HepG2 (cell line): ENCODE results near the gene DNAJA3. TPM values are rescaled to one million over a fixed set of nuclear protein-coding genes. Genes with fewer than 3 reads are reported as not detected.

Experiments
- AGO2 ChIP-seq: fragments of 200-400 bp; formaldehyde crosslinking; optimal IDR thresholded peaks from 2 replicates; pipeline ENCODE3; 2017; ENCODE audit warnings: mild to moderate bottlenecking, low read depth, low read length, moderate library complexity
- CREB1 ChIP-seq, 2 experiments: fragments of 450-650 bp in 1 of 2; IDR thresholded peaks; 2 replicates each; pipeline ENCODE4 v1.6.1; 2016 to 2017; ENCODE audit warnings: control low read depth in 1 of 2, mild to moderate bottlenecking in 1 of 2, missing compliant biosample characterization in 1 of 2, missing genetic modification characterization in 1 of 2
- DR1 ChIP-seq: sonication (generic); formaldehyde crosslinking; IDR thresholded peaks from 2 replicates; pipeline ENCODE4 v1.8.0; 2021; ENCODE audit warnings: mild to moderate bottlenecking, missing genetic modification reagents, inconsistent platforms
- FOXJ3 ChIP-seq: sonication (generic); formaldehyde crosslinking; IDR thresholded peaks from 2 replicates; pipeline ENCODE4 v1.4.0; 2020; ENCODE audit warnings: missing genetic modification reagents, mild to moderate bottlenecking, borderline replicate concordance
- FOXO1 ChIP-seq: sonication (generic); formaldehyde crosslinking; IDR thresholded peaks from 2 replicates; pipeline ENCODE4 v1.4.0; 2020; ENCODE audit warnings: missing genetic modification reagents
- HDAC1 ChIP-seq: sonication (generic); formaldehyde crosslinking; IDR thresholded peaks from 2 replicates; pipeline ENCODE4 v1.5.1; 2020; ENCODE audit warnings: mild to moderate bottlenecking, missing genetic modification reagents
- ISL2 ChIP-seq: sonication (generic); formaldehyde crosslinking; IDR thresholded peaks from 2 replicates; pipeline ENCODE4 v1.5.0; 2020; ENCODE audit warnings: missing genetic modification reagents
- KDM4B ChIP-seq: sonication (generic); formaldehyde crosslinking; IDR thresholded peaks from 2 replicates; pipeline ENCODE4 v1.4.0; 2020; ENCODE audit warnings: missing genetic modification reagents
- KLF6 ChIP-seq: IDR thresholded peaks from 2 replicates; pipeline ENCODE4 v1.8.0; 2016; ENCODE audit warnings: missing biosample characterization, missing genetic modification reagents
- MYC ChIP-seq: sonication (generic); formaldehyde crosslinking; IDR thresholded peaks from 2 replicates; pipeline ENCODE4 v1.9.0; 2021; ENCODE audit warnings: missing genetic modification reagents, borderline replicate concordance
- NFE2L1 ChIP-seq: sonication (generic); formaldehyde crosslinking; IDR thresholded peaks from 2 replicates; pipeline ENCODE4 v1.4.0; 2020; ENCODE audit warnings: missing genetic modification reagents, mild to moderate bottlenecking, borderline replicate concordance
- NFYC ChIP-seq: IDR thresholded peaks from 2 replicates; pipeline ENCODE4 v1.6.1; 2016; ENCODE audit warnings: missing genetic modification reagents, missing compliant biosample characterization
- NR3C1 ChIP-seq: sonication (generic); formaldehyde crosslinking; IDR thresholded peaks from 2 replicates; pipeline ENCODE4 v1.4.0; 2020; ENCODE audit warnings: missing genetic modification reagents
- POLR2AphosphoS5 ChIP-seq: IDR thresholded peaks from 2 replicates; pipeline ENCODE4 v1.6.1; 2012; ENCODE audit warnings: low read depth, low read length
- RAD51 ChIP-seq: fragments of 450-650 bp; IDR thresholded peaks from 2 replicates; pipeline ENCODE4 v1.6.1; 2016; ENCODE audit warnings: borderline replicate concordance
- SALL1 ChIP-seq: sonication (generic); formaldehyde crosslinking; IDR thresholded peaks from 2 replicates; pipeline ENCODE4 v1.8.0; 2022; ENCODE audit warnings: mild to moderate bottlenecking, missing genetic modification reagents
- TFE3 ChIP-seq: IDR thresholded peaks from 2 replicates; pipeline ENCODE4 v1.6.1; 2016
- THAP11 ChIP-seq: IDR thresholded peaks from 2 replicates; pipeline ENCODE4 v1.6.1; 2016; ENCODE audit warnings: missing biosample characterization, missing genetic modification reagents
- THRA ChIP-seq: sonication (generic); formaldehyde crosslinking; IDR thresholded peaks from 2 replicates; pipeline ENCODE4 v1.4.0; 2020; ENCODE audit warnings: missing genetic modification reagents, borderline replicate concordance
- ZBTB1 ChIP-seq: sonication (generic); formaldehyde crosslinking; IDR thresholded peaks from 2 replicates; pipeline ENCODE4 v1.4.0; 2020; ENCODE audit warnings: missing genetic modification reagents, borderline replicate concordance
- ZFAT ChIP-seq: sonication (generic); formaldehyde crosslinking; conservative IDR thresholded peaks from 2 replicates; pipeline ENCODE4 v1.8.1; 2023; ENCODE audit warnings: missing genetic modification reagents, inconsistent platforms
- ZFP1 ChIP-seq: IDR thresholded peaks from 2 replicates; pipeline ENCODE4 v1.6.1; 2016
- ZNF10 ChIP-seq: sonication (generic); formaldehyde crosslinking; IDR thresholded peaks from 2 replicates; pipeline ENCODE4 v1.4.0; 2020; ENCODE audit warnings: mild to moderate bottlenecking, low read depth, missing genetic modification reagents, borderline replicate concordance
- ZNF468 ChIP-seq: sonication (generic); formaldehyde crosslinking; IDR thresholded peaks from 2 replicates; pipeline ENCODE4 v1.8.0; 2022; ENCODE audit warnings: mild to moderate bottlenecking, moderate library complexity, missing genetic modification reagents
- ZNF496 ChIP-seq: sonication (generic); formaldehyde crosslinking; IDR thresholded peaks from 2 replicates; pipeline ENCODE4 v1.8.1; 2023; ENCODE audit warnings: mild to moderate bottlenecking, moderate library complexity, missing genetic modification reagents; ENCODE audit not compliant: insufficient replicate concordance
- ZNF564 ChIP-seq: sonication (generic); formaldehyde crosslinking; IDR thresholded peaks from 2 replicates; pipeline ENCODE4 v1.8.1; 2023; ENCODE audit warnings: mild to moderate bottlenecking, missing genetic modification reagents
- ZSCAN30 ChIP-seq: sonication (generic); formaldehyde crosslinking; IDR thresholded peaks from 2 replicates; pipeline ENCODE4 v1.5.0; 2020; ENCODE audit warnings: mild to moderate bottlenecking, missing genetic modification reagents
- polyA plus RNA-seq, 8 experiments: library from polyadenylated mRNA; depleted of rRNA in 3 of 8; stranded (reverse) in 7 of 8; unstranded in 1 of 8; fragments of >200 nt; fragmentation: Illumina TruSeq in 4 of 8; extraction: Trizol in 4 of 8; gene quantifications; 2 replicates each; pipeline versions ENCODE4 v1.2.1 to v1.2.3, GENCODE V29; 2011 to 2016; ENCODE audit warnings: low read depth in 4 of 8, missing spikeins in 1 of 8, mixed read lengths in 1 of 8; ENCODE audit not compliant: insufficient read depth in 1 of 8
- total RNA-seq, 5 experiments: library from RNA; depleted of rRNA; stranded (reverse); fragments of >200 nt; fragmentation: Illumina TruSeq; extraction: Trizol; gene quantifications; 2 replicates each; pipeline ENCODE4 v1.2.3, GENCODE V29; 2016; ENCODE audit warnings: low read depth in 1 of 5
- TF ChIP-seq, protein P1 (sequence below): sonication (generic); formaldehyde crosslinking; IDR thresholded peaks from 2 replicates; pipeline ENCODE4 v1.8.0; 2022; ENCODE audit warnings: missing genetic modification reagents, mild to moderate bottlenecking, moderate library complexity, borderline replicate concordance

Gene DNAJA3
- total and polyA plus RNA-seq, 2 of the 13 experiments (the other 11 are each of a cell fraction or from before 2014, with no cell fraction given) = 77.0 to 83.3 TPM

- no peak for TF ChIP-seq FOXO1
- TF ChIP-seq KDM4B = no peak
- TF ChIP-seq AGO2 = no peak
- no peak for TF ChIP-seq ZFP1 (CRISPR knock-in tag)
- peak; percentile 30; the same call in 1 of the 2 replicates for TF ChIP-seq NFYC (CRISPR knock-in tag)
- TF ChIP-seq THRA = no peak
- TF ChIP-seq ISL2 = peak; percentile 37; the same call in 1 of the 2 replicates
- TF ChIP-seq ZSCAN30 (CRISPR knock-in tag) = 0 out of 2 replicates have a peak, but pooled peaks have one; percentile 54
- TF ChIP-seq DR1 (CRISPR knock-in tag) = no peak
- TF ChIP-seq ZBTB1 = no peak
- TF ChIP-seq ZNF10 (CRISPR knock-in tag) = no peak
- TF ChIP-seq ZNF564 (CRISPR knock-in tag) = no peak
- TF ChIP-seq, protein P1, sequence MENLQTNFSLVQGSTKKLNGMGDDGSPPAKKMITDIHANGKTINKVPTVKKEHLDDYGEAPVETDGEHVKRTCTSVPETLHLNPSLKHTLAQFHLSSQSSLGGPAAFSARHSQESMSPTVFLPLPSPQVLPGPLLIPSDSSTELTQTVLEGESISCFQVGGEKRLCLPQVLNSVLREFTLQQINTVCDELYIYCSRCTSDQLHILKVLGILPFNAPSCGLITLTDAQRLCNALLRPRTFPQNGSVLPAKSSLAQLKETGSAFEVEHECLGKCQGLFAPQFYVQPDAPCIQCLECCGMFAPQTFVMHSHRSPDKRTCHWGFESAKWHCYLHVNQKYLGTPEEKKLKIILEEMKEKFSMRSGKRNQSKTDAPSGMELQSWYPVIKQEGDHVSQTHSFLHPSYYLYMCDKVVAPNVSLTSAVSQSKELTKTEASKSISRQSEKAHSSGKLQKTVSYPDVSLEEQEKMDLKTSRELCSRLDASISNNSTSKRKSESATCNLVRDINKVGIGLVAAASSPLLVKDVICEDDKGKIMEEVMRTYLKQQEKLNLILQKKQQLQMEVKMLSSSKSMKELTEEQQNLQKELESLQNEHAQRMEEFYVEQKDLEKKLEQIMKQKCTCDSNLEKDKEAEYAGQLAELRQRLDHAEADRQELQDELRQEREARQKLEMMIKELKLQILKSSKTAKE (CRISPR knock-in tag) = no peak
- no peak for TF ChIP-seq CREB1 (IDR thresholded peaks at IDR 0.05)
- TF ChIP-seq CREB1 (CRISPR knock-in tag; IDR thresholded peaks at IDR 0.05) = peak; percentile 51; the same call in 1 of the 2 replicates
- peak; percentile 78 for TF ChIP-seq TFE3
- peak; percentile 69 for TF ChIP-seq THAP11
- peak; percentile 59; the same call in 1 of the 2 replicates for TF ChIP-seq POLR2AphosphoS5
- no peak for TF ChIP-seq ZNF496 (CRISPR knock-in tag)
- TF ChIP-seq MYC (CRISPR knock-in tag) = peak; percentile 85; the same call in 1 of the 2 replicates
- no peak for TF ChIP-seq ZNF468
- peak; percentile 62; the same call in 1 of the 2 replicates for TF ChIP-seq SALL1
- TF ChIP-seq RAD51 = no peak
- TF ChIP-seq HDAC1 (CRISPR knock-in tag) = peak; percentile 72
- no peak for TF ChIP-seq FOXJ3 (CRISPR knock-in tag)
- no peak for TF ChIP-seq ZFAT (CRISPR knock-in tag)
- no peak for TF ChIP-seq NFE2L1 (CRISPR knock-in tag)
- no peak for TF ChIP-seq NR3C1 (CRISPR knock-in tag)
- no peak for TF ChIP-seq KLF6 (CRISPR knock-in tag)
Measured at GRCh38 chr16:4474192-4474961, 48.7 kb downstream of the DNAJA3 start, which contains the start of gene NMRAL1 (continued).
